Mesodermal cell (in vitro differentiated cells): ENCODE measurements around the gene GPC3.
"Not testable (repeated sequence)": the region's sequence is repeated elsewhere in the genome, so short reads cannot be mapped to it uniquely, and the experiment has no call there.

Experiments
- H3K27ac ChIP-seq: 2 replicates; pipeline ENCODE4 v1.7.0; 2013; ENCODE audit warnings: mild to moderate bottlenecking, low read depth, low read length, moderate library complexity; ENCODE audit not compliant: severe bottlenecking
- H3K36me3 ChIP-seq: 2 replicates; pipeline ENCODE4 v1.7.1; 2013; ENCODE audit warnings: mild to moderate bottlenecking, low read length, moderate library complexity; ENCODE audit not compliant: control insufficient read depth, insufficient read depth
- H3K4me1 ChIP-seq: one replicate; pipeline ENCODE4 v1.7.1; 2013; ENCODE audit warnings: mild to moderate bottlenecking, low read length; ENCODE audit not compliant: insufficient read depth, control insufficient read depth, poor library complexity, severe bottlenecking
- H3K4me3 ChIP-seq: 2 replicates; pipeline ENCODE4 v1.7.0; 2013; ENCODE audit warnings: low read length, control low read depth, mild to moderate bottlenecking; ENCODE audit not compliant: insufficient read depth, poor library complexity, severe bottlenecking; ENCODE audit errors: extremely low read depth
- H3K9me3 ChIP-seq: 2 replicates; pipeline ENCODE4 v1.7.1; 2013; ENCODE audit warnings: mild to moderate bottlenecking, low read length, moderate library complexity; ENCODE audit not compliant: control insufficient read depth
- WGBS, 2 experiments: methylation state at CpG; one replicate each; pipeline ENCODE4 v1.1.5; 2013; ENCODE audit warnings: missing lambda C conversion rate in 2 of 2; ENCODE audit not compliant: insufficient coverage in 2 of 2; 5-methylcytosine and 5-hydroxymethylcytosine counted together

The GPC3 gene

DNA sequence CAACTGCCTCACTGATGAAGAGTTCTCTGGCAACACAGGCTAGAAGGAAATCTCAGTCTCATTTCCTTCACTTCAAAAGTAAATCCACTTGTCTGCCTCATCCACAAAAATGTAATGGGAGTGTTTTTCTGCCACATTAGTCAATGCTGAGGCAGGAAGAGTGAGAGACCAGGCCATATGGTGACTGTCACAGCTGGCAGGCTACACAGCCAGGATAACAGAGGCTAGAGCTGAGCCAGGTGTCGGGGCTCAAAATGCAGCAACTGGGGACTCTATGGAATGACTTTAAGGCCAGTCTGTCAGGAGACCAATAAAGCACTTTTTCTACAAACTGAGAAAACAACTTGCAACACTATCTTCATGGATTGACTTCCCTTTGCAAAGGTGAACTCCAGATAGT is 204.2 kb downstream of the GPC3 start:
- H3K27ac ChIP-seq, result no peak overlapping the region
- no peaks in the 10 kb centered on the region for H3K9me3 ChIP-seq
- WGBS, 2 experiments, result no CpG with 5 or more reads among the region's 1 CpG
- peaks cover 12% of the 10 kb centered on the region for H3K4me1 ChIP-seq
- H3K36me3 ChIP-seq, result no peaks in the 10 kb centered on the region
- no peak overlapping the region for H3K4me3 ChIP-seq

DNA sequence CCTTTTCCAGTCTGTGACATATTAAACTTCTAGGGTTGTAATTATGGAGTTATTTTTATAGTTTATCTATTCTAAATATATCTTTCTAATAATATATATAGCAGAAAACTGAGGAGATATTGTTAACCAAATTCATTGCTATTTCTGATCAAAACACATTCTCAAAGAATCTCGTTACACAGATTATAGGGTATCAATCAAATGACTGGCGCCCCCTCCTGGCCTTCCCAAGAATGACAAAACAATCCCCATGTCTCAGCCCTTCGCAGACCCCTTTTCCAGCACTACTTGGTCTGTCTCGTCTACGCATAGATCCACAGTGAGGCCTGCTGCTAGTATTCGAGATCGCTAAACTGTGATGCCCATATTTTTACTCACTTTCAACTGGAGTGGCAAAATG is 209.3 kb downstream of the GPC3 start:
- H3K36me3 ChIP-seq, result no peaks in the 10 kb centered on the region

DNA sequence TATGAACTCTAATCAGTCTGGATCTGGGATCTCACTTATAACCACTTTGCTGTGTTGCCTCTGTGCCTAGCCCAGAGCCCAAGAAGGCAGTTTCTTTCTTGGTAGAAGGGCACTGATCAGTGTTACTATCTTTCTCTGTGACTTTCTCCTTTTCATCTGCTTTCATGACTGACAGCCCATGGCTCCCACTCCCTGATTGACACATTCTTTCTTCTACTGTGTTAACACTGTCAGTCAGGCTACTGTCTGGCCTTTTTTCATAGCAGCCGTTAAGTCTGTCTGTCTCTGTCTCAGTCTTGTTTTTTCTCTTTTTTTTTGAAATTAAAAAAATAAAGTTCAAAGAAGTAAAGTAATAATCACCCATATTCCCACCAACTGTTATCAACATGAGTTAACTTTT is 210.6 kb downstream of the GPC3 start:
- Histone ChIP-seq H3K9me3 (no peaks in the 10 kb centered on the region), H3K36me3 (no peaks in the 10 kb centered on the region), H3K4me3 (no peak overlapping the region), H3K27ac (no peak overlapping the region), H3K4me1 (peaks cover 3% of the 10 kb centered on the region)
- WGBS, 2 experiments, result no CpG with 5 or more reads among the region's 1 CpG

More for the DNA sequence above, 209.3 kb downstream of the GPC3 start:
- Histone ChIP-seq H3K27ac (no peak overlapping the region), H3K9me3 (no peaks in the 10 kb centered on the region), H3K4me3 (no peak overlapping the region), H3K4me1 (peaks cover 3% of the 10 kb centered on the region)
- 0 to 58% methylated on average over 1 to 3 of the region's 7 CpGs for WGBS, 2 experiments

DNA sequence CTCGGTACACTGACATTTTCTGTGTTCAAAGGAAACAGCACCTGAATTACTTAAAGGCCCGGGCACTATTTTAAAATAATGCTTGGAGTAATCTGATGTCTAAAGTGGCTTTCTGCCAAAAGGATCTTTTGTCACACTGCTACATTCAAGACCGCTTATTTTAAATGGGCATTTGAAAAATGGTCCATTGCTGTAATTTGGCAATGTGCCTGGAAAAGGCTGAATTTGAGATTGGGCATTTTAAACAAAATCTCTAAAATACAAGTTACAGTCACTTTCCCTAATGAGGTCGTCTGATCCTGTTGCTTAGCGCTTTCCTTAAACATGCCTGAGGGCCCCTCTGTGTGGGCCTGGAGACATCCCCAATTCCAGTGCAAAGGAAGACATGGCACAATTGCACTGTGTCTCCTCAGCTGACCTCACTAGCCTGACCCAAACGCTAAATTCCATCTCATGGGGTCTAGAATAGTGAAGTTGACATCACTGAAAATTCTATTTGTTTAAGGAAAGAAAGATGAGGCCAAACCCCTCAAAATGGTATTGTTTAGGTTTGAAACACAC is 214.2 kb downstream of the GPC3 start:
- Histone ChIP-seq H3K36me3 (no peaks in the 10 kb centered on the region), H3K27ac (no peak overlapping the region), H3K4me1 (peaks cover 3% of the 10 kb centered on the region), H3K9me3 (no peaks in the 10 kb centered on the region), H3K4me3 (no peak overlapping the region)
- WGBS, 2 experiments, result 100% methylated on average over 2 of the region's 6 CpGs; no CpG with 5 or more reads in 1 of the 2 experiments

DNA sequence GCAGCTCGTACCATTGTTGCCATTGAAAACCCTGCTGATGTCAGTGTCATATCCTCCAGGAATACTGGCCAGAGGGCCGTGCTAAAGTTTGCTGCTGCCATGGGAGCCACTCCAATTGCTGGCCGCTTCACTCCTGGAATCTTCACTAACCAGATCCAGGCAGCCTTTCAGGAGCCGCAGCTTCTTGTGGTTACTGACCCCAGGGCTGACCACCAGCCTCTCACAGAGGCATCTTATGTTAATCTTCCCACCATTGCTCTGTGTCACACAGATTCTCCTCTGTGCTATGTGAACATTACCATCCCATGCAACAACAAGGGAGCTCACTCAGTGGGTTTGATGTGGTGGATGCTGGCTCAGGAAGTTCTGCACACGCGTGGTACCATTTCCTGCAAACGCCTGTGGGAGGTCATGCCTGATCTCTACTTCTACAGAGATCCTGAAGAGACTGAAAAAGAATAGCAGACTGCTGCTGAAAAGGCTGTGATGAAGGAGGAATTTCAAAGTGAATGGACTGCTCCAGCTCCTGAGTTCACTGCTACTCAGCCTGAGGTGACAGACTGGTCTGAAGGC is 222.3 kb downstream of the GPC3 start:
- 88 to 100% methylated on average over 1 to 2 of the region's 7 CpGs for WGBS, 2 experiments
- not testable (repeated sequence) for H3K4me1 ChIP-seq, H3K9me3 ChIP-seq, H3K27ac ChIP-seq, H3K36me3 ChIP-seq, H3K4me3 ChIP-seq

DNA sequence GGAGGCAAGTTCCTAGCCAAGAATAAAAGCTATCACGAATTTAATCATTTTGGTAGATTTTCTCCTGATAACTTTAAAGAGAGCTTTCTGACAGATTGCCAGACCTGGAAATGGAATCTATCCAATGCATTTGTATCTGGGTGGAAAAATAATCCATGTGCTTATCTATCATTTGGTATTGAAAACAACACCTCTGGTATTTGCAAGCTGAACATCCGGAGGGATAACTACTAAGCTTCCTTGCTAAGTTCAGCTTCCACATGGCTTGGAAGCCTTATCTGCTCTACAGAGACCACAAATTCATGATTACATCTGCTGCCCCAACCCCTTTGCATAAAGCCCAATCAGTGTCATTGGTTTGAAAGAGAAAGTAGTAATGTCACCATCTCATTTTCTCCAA is 230.7 kb downstream of the GPC3 start:
- whole genome bisulfite sequencing, 2 experiments, result 100% methylated on average over 1 of the region's 2 CpGs; no CpG with 5 or more reads in 1 of the 2 experiments
- Histone ChIP-seq H3K27ac (no peak overlapping the region), H3K36me3 (no peaks in the 10 kb centered on the region), H3K4me1 (no peaks in the 10 kb centered on the region), H3K9me3 (no peaks in the 10 kb centered on the region), H3K4me3 (no peak overlapping the region)

DNA sequence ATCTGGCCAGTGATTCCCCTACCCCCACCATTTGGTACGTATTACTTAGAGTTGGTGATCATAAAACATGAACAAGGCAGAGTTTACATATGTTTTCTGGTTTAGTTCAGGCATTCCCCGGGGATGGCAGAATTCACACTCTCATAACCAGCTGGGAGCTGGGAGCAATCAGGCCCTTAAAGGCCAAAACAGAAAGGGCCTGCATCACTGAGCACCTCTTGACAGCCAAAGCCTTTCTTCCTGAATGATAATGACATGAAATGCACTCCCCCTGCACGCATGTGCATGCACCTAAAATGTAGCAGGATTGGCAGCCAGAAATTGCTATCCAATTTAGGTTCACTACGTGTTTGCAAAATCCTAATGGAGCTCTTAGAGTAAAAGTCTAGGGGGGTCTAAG is 235.4 kb downstream of the GPC3 start:
- Histone ChIP-seq H3K27ac (no peak overlapping the region), H3K36me3 (no peaks in the 10 kb centered on the region), H3K4me1 (no peaks in the 10 kb centered on the region), H3K9me3 (no peaks in the 10 kb centered on the region), H3K4me3 (no peak overlapping the region)
- 94 to 100% methylated on average over 1 to 2 of the region's 4 CpGs for WGBS, 2 experiments

DNA sequence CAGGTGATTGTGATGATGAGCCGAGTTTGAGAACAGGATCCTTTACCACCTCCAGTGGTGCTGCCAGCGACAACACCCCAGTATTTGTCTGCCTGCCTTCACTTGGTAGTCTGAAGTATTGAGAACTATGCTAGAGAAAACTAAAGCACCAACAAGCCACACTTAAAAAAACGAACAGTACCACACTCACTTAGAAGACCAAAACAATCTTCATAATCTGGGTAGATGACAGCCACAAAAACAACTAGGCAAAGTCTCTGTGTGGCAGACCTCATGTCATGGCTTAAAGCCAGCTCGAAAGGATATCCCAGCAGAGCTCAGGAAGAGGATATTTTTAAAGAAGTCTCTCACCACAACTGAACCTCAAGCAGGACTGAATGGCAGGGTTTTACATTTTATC is 236.0 kb downstream of the GPC3 start:
- H3K4me3 ChIP-seq, result no peak overlapping the region
- H3K4me1 ChIP-seq, result no peaks in the 10 kb centered on the region
- H3K9me3 ChIP-seq, result no peaks in the 10 kb centered on the region
- no CpG with 5 or more reads among the region's 4 CpGs for WGBS, 2 experiments
- no peaks in the 10 kb centered on the region for H3K36me3 ChIP-seq
- no peak overlapping the region for H3K27ac ChIP-seq

DNA sequence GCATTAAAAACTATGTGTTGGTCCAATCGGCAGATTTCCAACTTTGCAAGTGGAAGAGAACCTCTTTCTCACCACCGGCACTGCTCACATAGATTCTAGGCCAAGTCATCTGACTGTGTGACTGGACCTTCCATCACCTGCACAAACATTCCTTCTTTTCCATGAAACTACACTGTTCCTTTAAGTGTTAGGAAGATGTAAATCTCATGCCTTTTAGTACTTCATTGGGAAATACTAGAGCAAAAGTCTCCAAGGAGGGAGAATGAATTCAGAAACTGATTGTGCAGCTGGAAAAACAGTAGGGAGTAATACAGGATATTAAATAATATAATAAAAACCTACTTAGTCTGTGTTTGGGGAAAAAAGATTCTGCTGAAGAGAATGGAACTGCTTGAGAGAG is 238.2 kb downstream of the GPC3 start:
- 89% methylated on average over 1 of the region's 2 CpGs; no CpG with 5 or more reads in 1 of the 2 experiments for WGBS, 2 experiments
- Histone ChIP-seq H3K27ac (no peak overlapping the region), H3K36me3 (no peaks in the 10 kb centered on the region), H3K4me3 (no peak overlapping the region), H3K9me3 (no peaks in the 10 kb centered on the region), H3K4me1 (peaks cover under 1% of the 10 kb centered on the region)

DNA sequence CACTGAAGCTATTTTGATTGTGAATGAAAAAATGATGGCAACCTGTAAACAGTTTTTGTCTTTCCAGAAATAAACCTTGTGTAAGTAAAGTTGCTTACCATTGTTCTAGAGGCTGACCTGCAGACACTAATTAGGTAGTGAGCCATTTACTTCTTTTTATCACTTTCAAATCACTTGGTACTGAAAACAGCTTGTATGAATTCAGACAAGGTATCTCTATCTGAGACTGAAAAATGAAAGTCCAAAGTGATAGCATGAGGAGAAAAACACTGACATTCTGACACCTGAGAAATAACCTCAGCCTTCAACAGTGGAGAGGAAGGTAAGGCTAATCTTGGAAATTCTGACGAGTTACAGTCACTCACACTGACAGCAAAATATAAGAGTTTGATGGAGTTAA is 238.8 kb downstream of the GPC3 start:
- Histone ChIP-seq H3K4me3 (no peak overlapping the region), H3K36me3 (no peaks in the 10 kb centered on the region), H3K4me1 (peaks cover 2% of the 10 kb centered on the region), H3K27ac (no peak overlapping the region), H3K9me3 (no peaks in the 10 kb centered on the region)
- WGBS, 2 experiments, result no CpG with 5 or more reads among the region's 1 CpG

DNA sequence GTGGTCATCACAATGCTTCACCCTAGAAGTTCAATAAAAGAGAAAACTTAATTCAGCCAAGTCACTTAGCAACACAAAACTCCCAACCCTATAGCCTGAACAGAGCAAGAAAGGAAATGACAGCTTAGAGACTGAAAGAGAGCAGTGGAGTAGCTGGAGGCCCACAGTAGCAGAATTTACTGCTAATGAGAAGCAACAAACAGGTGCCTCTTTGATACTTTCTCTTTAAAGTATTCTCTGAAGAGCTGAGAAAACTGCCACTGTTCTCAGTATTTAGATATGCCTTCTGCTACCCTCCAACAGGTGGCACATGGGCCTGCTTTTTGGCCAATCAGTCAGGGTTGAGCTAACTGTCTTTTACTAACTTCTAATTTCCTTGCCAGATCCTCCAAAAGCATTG is 240.0 kb downstream of the GPC3 start:
- Histone ChIP-seq H3K4me3 (no peak overlapping the region), H3K27ac (no peak overlapping the region), H3K4me1 (peaks cover 2% of the 10 kb centered on the region), H3K9me3 (no peaks in the 10 kb centered on the region), H3K36me3 (no peaks in the 10 kb centered on the region)
